ENCODE measurements around the gene ATG16L1.

Gene ATG16L1

GRCh38 chr2:233228376-233228775, 23.1 kb upstream of the ATG16L1 start:
- H3K18ac ChIP-seq (ENCODE audit: low read depth in 1 of 2, low read length in 2 of 2), result no peak overlapping the region
- H2AFZ ChIP-seq (ENCODE audit: low read depth, low read length), result no peak overlapping the region
- no peak overlapping the region for H4K91ac ChIP-seq (ENCODE audit: low read length)
- H4K8ac ChIP-seq (ENCODE audit: low read length), result no peak overlapping the region
- no peak overlapping the region for H3K4ac ChIP-seq (ENCODE audit: low read depth in 1 of 2, low read length in 2 of 2)
- no peak overlapping the region for H2BK12ac ChIP-seq (ENCODE audit: low read length in 2 of 2)
- H3K23ac ChIP-seq (ENCODE audit: low read length in 2 of 2), result no peak overlapping the region
- 100% methylated on average over 2 of the region's 3 CpGs for WGBS
- H2BK15ac ChIP-seq (ENCODE audit: low read depth, poor library complexity, severe bottlenecking), result no peak overlapping the region
- H2AK5ac ChIP-seq (ENCODE audit: low read length, severe bottlenecking), result no peak overlapping the region
- peaks cover 20 to 56% of the 10 kb centered on the region in 2 experiments for H3K27me3 ChIP-seq (ENCODE audit: control insufficient read depth in 1 of 2, insufficient read depth in 1 of 2, low read length in 2 of 2)
- H3K9me3 ChIP-seq (ENCODE audit: control insufficient read depth, low read length), result no peaks in the 10 kb centered on the region
- no peak overlapping the region for H3K4me2 ChIP-seq (ENCODE audit: low read length, poor library complexity, severe bottlenecking)
- no peak overlapping the region for H3K27ac ChIP-seq (ENCODE audit: low read length, poor library complexity, severe bottlenecking)
- H2BK5ac ChIP-seq (ENCODE audit: low read depth, low read length, poor library complexity, severe bottlenecking), result no peak overlapping the region
- H3K4me3 ChIP-seq (ENCODE audit: insufficient read depth in 1 of 2, low read depth in 1 of 2, low read length in 2 of 2), result no peak overlapping the region
- H3K4me1 ChIP-seq (ENCODE audit: control insufficient read depth, insufficient read depth, low read depth, low read length), result no peaks in the 10 kb centered on the region
- H2BK120ac ChIP-seq (ENCODE audit: low read depth, low read length), result no peak overlapping the region
- H3K79me1 ChIP-seq (replicated peaks; ENCODE audit: low read length, poor library complexity, severe bottlenecking), result no peaks in the 10 kb centered on the region
- no peak for DNase-seq
- H3K14ac ChIP-seq (ENCODE audit: low read length in 2 of 2), result no peak overlapping the region
- H3K36me3 ChIP-seq (ENCODE audit: control insufficient read depth in 1 of 2, insufficient read depth in 2 of 2, low read depth in 1 of 2, low read length in 2 of 2), result no peaks in the 10 kb centered on the region
- H3K9ac ChIP-seq (ENCODE audit: low read length), result no peak overlapping the region

GRCh38 chr2:233233618-233234230, 17.7 kb upstream of the ATG16L1 start:
- no peak overlapping the region for H2AK5ac ChIP-seq (ENCODE audit: low read length, severe bottlenecking)
- DNase-seq, result no peak
- no peaks in the 10 kb centered on the region for H3K79me1 ChIP-seq (replicated peaks; ENCODE audit: low read length, poor library complexity, severe bottlenecking)
- H4K91ac ChIP-seq (ENCODE audit: low read length), result no peak overlapping the region
- H2BK12ac ChIP-seq (ENCODE audit: low read length in 2 of 2), result no peak overlapping the region
- H3K4ac ChIP-seq (ENCODE audit: low read depth in 1 of 2, low read length in 2 of 2), result no peak overlapping the region
- H2AFZ ChIP-seq (ENCODE audit: low read depth, low read length), result no peak overlapping the region
- no peak overlapping the region for H2BK15ac ChIP-seq (ENCODE audit: low read depth, poor library complexity, severe bottlenecking)
- WGBS, result 61% methylated on average over 4 of the region's 4 CpGs
- no peak overlapping the region for H3K27ac ChIP-seq (ENCODE audit: low read length, poor library complexity, severe bottlenecking)
- no peak overlapping the region for H3K4me3 ChIP-seq (ENCODE audit: insufficient read depth in 1 of 2, low read depth in 1 of 2, low read length in 2 of 2)
- no peak overlapping the region for H3K4me2 ChIP-seq (ENCODE audit: low read length, poor library complexity, severe bottlenecking)
- H4K8ac ChIP-seq (ENCODE audit: low read length), result no peak overlapping the region
- no peak overlapping the region for H3K9ac ChIP-seq (ENCODE audit: low read length)
- H3K14ac ChIP-seq (ENCODE audit: low read length in 2 of 2), result no peak overlapping the region
- no peaks in the 10 kb centered on the region for H3K36me3 ChIP-seq (ENCODE audit: control insufficient read depth in 1 of 2, insufficient read depth in 2 of 2, low read depth in 1 of 2, low read length in 2 of 2)
- H3K27me3 ChIP-seq (ENCODE audit: control insufficient read depth in 1 of 2, insufficient read depth in 1 of 2, low read length in 2 of 2), result peaks cover 0 to 22% of the 10 kb centered on the region in 2 experiments
- H3K18ac ChIP-seq (ENCODE audit: low read depth in 1 of 2, low read length in 2 of 2), result no peak overlapping the region
- no peak overlapping the region for H2BK5ac ChIP-seq (ENCODE audit: low read depth, low read length, poor library complexity, severe bottlenecking)
- H3K9me3 ChIP-seq (ENCODE audit: control insufficient read depth, low read length), result no peaks in the 10 kb centered on the region
- no peaks in the 10 kb centered on the region for H3K4me1 ChIP-seq (ENCODE audit: control insufficient read depth, insufficient read depth, low read depth, low read length)
- no peak overlapping the region for H3K23ac ChIP-seq (ENCODE audit: low read length in 2 of 2)
- H2BK120ac ChIP-seq (ENCODE audit: low read depth, low read length), result no peak overlapping the region

- no peak overlapping the region for H4K91ac ChIP-seq (ENCODE audit: low read length)
- H3K27ac ChIP-seq (ENCODE audit: low read length, poor library complexity, severe bottlenecking), result no peak overlapping the region
- peaks cover 0 to 21% of the 10 kb centered on the region in 2 experiments for H3K27me3 ChIP-seq (ENCODE audit: control insufficient read depth in 1 of 2, insufficient read depth in 1 of 2, low read length in 2 of 2)
- H3K4ac ChIP-seq (ENCODE audit: low read depth in 1 of 2, low read length in 2 of 2), result no peak overlapping the region
- H3K79me1 ChIP-seq (replicated peaks; ENCODE audit: low read length, poor library complexity, severe bottlenecking), result no peaks in the 10 kb centered on the region
- no peak overlapping the region for H2BK15ac ChIP-seq (ENCODE audit: low read depth, poor library complexity, severe bottlenecking)
- H3K4me1 ChIP-seq (ENCODE audit: control insufficient read depth, insufficient read depth, low read depth, low read length), result no peaks in the 10 kb centered on the region
- no peak overlapping the region for H2BK120ac ChIP-seq (ENCODE audit: low read depth, low read length)
- no peak overlapping the region for H3K23ac ChIP-seq (ENCODE audit: low read length in 2 of 2)
- H3K36me3 ChIP-seq (ENCODE audit: control insufficient read depth in 1 of 2, insufficient read depth in 2 of 2, low read depth in 1 of 2, low read length in 2 of 2), result no peaks in the 10 kb centered on the region
- no peak overlapping the region for H2BK5ac ChIP-seq (ENCODE audit: low read depth, low read length, poor library complexity, severe bottlenecking)
- no peaks in the 10 kb centered on the region for H3K9me3 ChIP-seq (ENCODE audit: control insufficient read depth, low read length)
- H3K4me3 ChIP-seq (ENCODE audit: insufficient read depth in 1 of 2, low read depth in 1 of 2, low read length in 2 of 2), result no peak overlapping the region
- no peak overlapping the region for H2AFZ ChIP-seq (ENCODE audit: low read depth, low read length)
- no peak overlapping the region for H2BK12ac ChIP-seq (ENCODE audit: low read length in 2 of 2)
- 100% methylated on average over 2 of the region's 2 CpGs for WGBS
- DNase-seq, result no peak
- no peak overlapping the region for H3K18ac ChIP-seq (ENCODE audit: low read depth in 1 of 2, low read length in 2 of 2)
- H3K14ac ChIP-seq (ENCODE audit: low read length in 2 of 2), result no peak overlapping the region
- no peak overlapping the region for H4K8ac ChIP-seq (ENCODE audit: low read length)
- no peak overlapping the region for H2AK5ac ChIP-seq (ENCODE audit: low read length, severe bottlenecking)
- H3K4me2 ChIP-seq (ENCODE audit: low read length, poor library complexity, severe bottlenecking), result no peak overlapping the region
- no peak overlapping the region for H3K9ac ChIP-seq (ENCODE audit: low read length)
These were observed 17.2 kb upstream of the ATG16L1 start for GRCh38 chr2:233234264-233234663.

- no peaks in the 10 kb centered on the region for H3K36me3 ChIP-seq (ENCODE audit: control insufficient read depth in 1 of 2, insufficient read depth in 2 of 2, low read depth in 1 of 2, low read length in 2 of 2)
- no peak overlapping the region for H3K4me2 ChIP-seq (ENCODE audit: low read length, poor library complexity, severe bottlenecking)
- H3K23ac ChIP-seq (ENCODE audit: low read length in 2 of 2), result no peak overlapping the region
- H3K4me1 ChIP-seq (ENCODE audit: control insufficient read depth, insufficient read depth, low read depth, low read length), result no peaks in the 10 kb centered on the region
- no peak overlapping the region for H2BK12ac ChIP-seq (ENCODE audit: low read length in 2 of 2)
- H3K79me1 ChIP-seq (replicated peaks; ENCODE audit: low read length, poor library complexity, severe bottlenecking), result no peaks in the 10 kb centered on the region
- DNase-seq, result no peak
- no peak overlapping the region for H2AK5ac ChIP-seq (ENCODE audit: low read length, severe bottlenecking)
- H3K9ac ChIP-seq (ENCODE audit: low read length), result no peak overlapping the region
- H3K27ac ChIP-seq (ENCODE audit: low read length, poor library complexity, severe bottlenecking), result no peak overlapping the region
- H3K27me3 ChIP-seq (ENCODE audit: control insufficient read depth in 1 of 2, insufficient read depth in 1 of 2, low read length in 2 of 2), result peaks cover 0 to 23% of the 10 kb centered on the region in 2 experiments
- no peak overlapping the region for H2BK15ac ChIP-seq (ENCODE audit: low read depth, poor library complexity, severe bottlenecking)
- H4K91ac ChIP-seq (ENCODE audit: low read length), result no peak overlapping the region
- H3K4me3 ChIP-seq (ENCODE audit: insufficient read depth in 1 of 2, low read depth in 1 of 2, low read length in 2 of 2), result no peak overlapping the region
- H2AFZ ChIP-seq (ENCODE audit: low read depth, low read length), result no peak overlapping the region
- H3K18ac ChIP-seq (ENCODE audit: low read depth in 1 of 2, low read length in 2 of 2), result no peak overlapping the region
- peaks cover 2% of the 10 kb centered on the region for H3K9me3 ChIP-seq (ENCODE audit: control insufficient read depth, low read length)
- H4K8ac ChIP-seq (ENCODE audit: low read length), result no peak overlapping the region
- H2BK120ac ChIP-seq (ENCODE audit: low read depth, low read length), result no peak overlapping the region
- H2BK5ac ChIP-seq (ENCODE audit: low read depth, low read length, poor library complexity, severe bottlenecking), result no peak overlapping the region
- 78% methylated on average over 1 of the region's 3 CpGs for WGBS
- no peak overlapping the region for H3K14ac ChIP-seq (ENCODE audit: low read length in 2 of 2)
- no peak overlapping the region for H3K4ac ChIP-seq (ENCODE audit: low read depth in 1 of 2, low read length in 2 of 2)
These were observed 16.5 kb upstream of the ATG16L1 start for GRCh38 chr2:233234996-233235395.
